Loucy (cell line): ENCODE measurements around the gene CCDC91.

ENCODE experiments used
- H2AFZ ChIP-seq: fragments of 200-600 bp; sonication (generic); 2 replicates; pipeline ENCODE4 v1.6.0; 2016; ENCODE audit warnings: antibody characterized with exemption, mild to moderate bottlenecking, low read length, moderate library complexity
- H3F3A ChIP-seq: fragments of 200-600 bp; 2 replicates; pipeline ENCODE4 v1.6.0; 2016; ENCODE audit warnings: antibody characterized with exemption, low read depth, mild to moderate bottlenecking
- H3K27me3 ChIP-seq: fragments of 200-600 bp; sonication (generic); 2 replicates; pipeline ENCODE4 v1.6.1; 2014; ENCODE audit warnings: low read length, mild to moderate bottlenecking; ENCODE audit not compliant: insufficient read depth, poor library complexity, severe bottlenecking
- H3K36me3 ChIP-seq: fragments of 200-600 bp; sonication (generic); 2 replicates; pipeline ENCODE4 v1.6.1; 2016; ENCODE audit warnings: low read length; ENCODE audit not compliant: insufficient read depth
- H3K4me1 ChIP-seq: fragments of 200-600 bp; sonication (generic); 2 replicates; pipeline ENCODE4 v1.5.1; 2014; ENCODE audit warnings: low read length, mild to moderate bottlenecking; ENCODE audit not compliant: insufficient read depth, poor library complexity, severe bottlenecking
- H3K4me2 ChIP-seq: fragments of 200-600 bp; sonication (generic); 2 replicates; pipeline ENCODE4 v1.6.0; 2014; ENCODE audit warnings: antibody characterized with exemption, low read length, low read depth, mild to moderate bottlenecking; ENCODE audit not compliant: poor library complexity, severe bottlenecking
- H3K4me3 ChIP-seq: fragments of 200-600 bp; sonication (generic); 2 replicates; pipeline ENCODE4 v1.5.1; 2014; ENCODE audit warnings: low read length, mild to moderate bottlenecking, mixed read lengths; ENCODE audit not compliant: poor library complexity, severe bottlenecking
- H3K79me2 ChIP-seq: fragments of 200-600 bp; sonication (generic); 2 replicates; pipeline ENCODE4 v1.6.1; 2014; ENCODE audit warnings: low read length; ENCODE audit not compliant: insufficient read depth
- H3K9ac ChIP-seq: fragments of 200-600 bp; sonication (generic); 2 replicates; pipeline ENCODE4 v1.6.0; 2014; ENCODE audit warnings: mild to moderate bottlenecking, low read depth, low read length, moderate library complexity; ENCODE audit not compliant: poor library complexity, severe bottlenecking
- H3K9me2 ChIP-seq: fragments of 200-600 bp; sonication (generic); replicated peaks from 2 replicates; pipeline ENCODE4 v1.6.1; 2016; ENCODE audit warnings: low read depth, low read length, mixed read lengths
- H3K9me3 ChIP-seq: fragments of 200-600 bp; sonication (generic); 2 replicates; pipeline ENCODE4 v1.6.1; 2014; ENCODE audit warnings: mild to moderate bottlenecking, antibody characterized with exemption, low read length, low read depth; ENCODE audit not compliant: insufficient read depth
- H4K20me1 ChIP-seq: fragments of 200-600 bp; sonication (generic); 2 replicates; pipeline ENCODE4 v1.6.0; 2014; ENCODE audit warnings: antibody characterized with exemption, low read length, mild to moderate bottlenecking; ENCODE audit not compliant: insufficient read depth, poor library complexity, severe bottlenecking
- CTCF ChIP-seq: fragments of 200-600 bp; sonication (generic); conservative IDR thresholded peaks from 2 replicates; pipeline ENCODE4 v1.5.1; 2014; ENCODE audit warnings: mild to moderate bottlenecking, antibody characterized with exemption, low read length
- EZH2phosphoT487 ChIP-seq: fragments of 200-600 bp; IDR thresholded peaks from 2 replicates; pipeline ENCODE4 v1.6.1; 2018; ENCODE audit warnings: antibody characterized with exemption, mild to moderate bottlenecking, moderate library complexity, borderline replicate concordance

Gene CCDC91

GRCh38 chr12:28517101-28517500 lies 326.8 kb downstream of the CCDC91 start:
- H4K20me1 ChIP-seq = no peaks in the 10 kb centered on the region
- no peaks in the 10 kb centered on the region for H3K9me3 ChIP-seq
- no peaks in the 10 kb centered on the region for H3K79me2 ChIP-seq
- no peak overlapping the region for H3K9ac ChIP-seq
- no peaks in the 10 kb centered on the region for H3K36me3 ChIP-seq
- H2AFZ ChIP-seq = no peak overlapping the region
- no peaks in the 10 kb centered on the region for H3K9me2 ChIP-seq
- TF ChIP-seq EZH2phosphoT487 (no peak), CTCF (no peak)
- no peaks in the 10 kb centered on the region for H3K4me1 ChIP-seq
- H3K4me3 ChIP-seq = no peak overlapping the region
- no peaks in the 10 kb centered on the region for H3K27me3 ChIP-seq
- no peaks in the 10 kb centered on the region for H3F3A ChIP-seq
- H3K4me2 ChIP-seq = no peak overlapping the region

GRCh38 chr12:28527631-28528249 lies 337.5 kb downstream of the CCDC91 start:
- Histone ChIP-seq H4K20me1 (no peaks in the 10 kb centered on the region), H3F3A (no peaks in the 10 kb centered on the region), H3K4me1 (no peaks in the 10 kb centered on the region), H3K9me3 (0 out of 2 replicates have a peak, but pooled peaks cover 6% of the 10 kb centered on the region), H3K9ac (no peak overlapping the region), H3K4me2 (no peak overlapping the region), H2AFZ (no peak overlapping the region), H3K36me3 (no peaks in the 10 kb centered on the region), H3K79me2 (no peaks in the 10 kb centered on the region), H3K4me3 (no peak overlapping the region), H3K9me2 (no peaks in the 10 kb centered on the region), H3K27me3 (no peaks in the 10 kb centered on the region)
- TF ChIP-seq CTCF (no peak), EZH2phosphoT487 (no peak)

GRCh38 chr12:28535216-28535615 lies 345.0 kb downstream of the CCDC91 start:
- no peak overlapping the region for H3K9ac ChIP-seq
- no peak overlapping the region for H3K4me2 ChIP-seq
- no peaks in the 10 kb centered on the region for H3K36me3 ChIP-seq
- H2AFZ ChIP-seq = no peak overlapping the region
- peaks cover 7% of the 10 kb centered on the region for H3K4me1 ChIP-seq
- no peaks in the 10 kb centered on the region for H3K27me3 ChIP-seq
- H3K4me3 ChIP-seq = no peak overlapping the region
- no peaks in the 10 kb centered on the region for H3K9me2 ChIP-seq
- no peaks in the 10 kb centered on the region; the same call in 1 of the 2 replicates for H3F3A ChIP-seq
- H3K9me3 ChIP-seq = no peaks in the 10 kb centered on the region
- no peaks in the 10 kb centered on the region for H3K79me2 ChIP-seq
- TF ChIP-seq EZH2phosphoT487 (no peak), CTCF (no peak)
- no peaks in the 10 kb centered on the region for H4K20me1 ChIP-seq
